GM23248 (cell line): ENCODE data around the gene C14orf132.

Experiments used
- EZH2 ChIP-seq: fragments of 200-600 bp; sonication (generic); IDR thresholded peaks from 2 replicates; pipeline ENCODE4 v1.6.1; 2018; ENCODE audit warnings: antibody characterized with exemption, mild to moderate bottlenecking; ENCODE audit not compliant: insufficient read depth, poor library complexity, severe bottlenecking
- EZH2phosphoT487 ChIP-seq: fragments of 200-600 bp; sonication (generic); IDR thresholded peaks from 2 replicates; pipeline ENCODE4 v1.6.1; 2018; ENCODE audit warnings: antibody characterized with exemption, moderate library complexity, mild to moderate bottlenecking, low read depth; ENCODE audit not compliant: insufficient read depth

DNA sequence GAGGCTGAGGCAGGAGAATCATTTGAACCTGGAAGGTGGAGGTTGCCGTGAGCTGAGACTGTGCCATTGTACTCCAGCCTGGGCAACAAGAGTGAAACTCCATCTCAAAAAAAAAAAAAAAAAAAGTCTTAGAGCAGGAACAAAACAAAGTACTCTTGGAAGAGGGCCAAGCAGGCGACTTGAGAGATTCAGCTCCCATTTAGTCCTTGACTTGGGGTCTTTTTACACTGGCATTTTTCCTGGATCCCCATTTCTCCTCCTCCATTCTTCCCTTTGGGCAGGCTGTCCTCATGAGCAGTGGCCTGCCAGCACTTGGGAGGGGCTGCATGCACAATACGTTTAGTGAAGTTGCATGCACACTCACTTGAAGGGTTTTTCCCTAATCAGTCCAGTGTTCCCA lies 72.9 kb downstream of the C14orf132 start:
- no peak for TF ChIP-seq EZH2
- TF ChIP-seq EZH2phosphoT487: no peak
